Ureter (tissue), 1 donor: Measurements from ENCODE around the gene MYF5. TPM values are rescaled to one million over a fixed set of nuclear protein-coding genes. Genes with fewer than 3 reads are reported as not detected.

Experiments used
- DNase-seq: peaks from one replicate; pipeline ENCODE4 v3.0.0-alpha.2; 2020; ENCODE audit warnings: low spot score
- total RNA-seq: library from RNA; stranded (reverse); gene quantifications from one replicate; pipeline ENCODE4 v1.2.4, GENCODE V29; 2023
- donor health status: DM: yes; HTN: yes; CAD: no.

Gene MYF5
- total RNA-seq, 1 donor from 2014 or later: not detected

DNA sequence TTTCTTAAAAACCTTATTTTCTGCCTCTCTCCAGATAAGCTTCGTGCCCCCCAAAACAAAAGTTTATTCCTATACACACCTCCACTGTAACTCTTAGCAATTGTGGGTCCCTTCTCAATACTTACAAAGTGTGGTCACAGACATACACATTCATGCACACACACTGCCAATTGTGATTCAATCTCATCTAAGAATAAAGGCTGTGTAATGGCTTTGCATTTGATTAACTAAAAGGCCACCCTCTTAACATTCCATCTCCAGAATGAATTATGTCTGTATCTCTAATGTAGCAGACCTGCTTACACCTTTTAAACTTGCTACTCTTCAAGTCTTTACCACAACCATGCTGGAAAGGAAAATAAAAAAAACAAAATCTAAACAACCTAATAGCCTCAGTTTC lies 49.5 kb downstream of the MYF5 start:
- DNase-seq: no peak

DNA sequence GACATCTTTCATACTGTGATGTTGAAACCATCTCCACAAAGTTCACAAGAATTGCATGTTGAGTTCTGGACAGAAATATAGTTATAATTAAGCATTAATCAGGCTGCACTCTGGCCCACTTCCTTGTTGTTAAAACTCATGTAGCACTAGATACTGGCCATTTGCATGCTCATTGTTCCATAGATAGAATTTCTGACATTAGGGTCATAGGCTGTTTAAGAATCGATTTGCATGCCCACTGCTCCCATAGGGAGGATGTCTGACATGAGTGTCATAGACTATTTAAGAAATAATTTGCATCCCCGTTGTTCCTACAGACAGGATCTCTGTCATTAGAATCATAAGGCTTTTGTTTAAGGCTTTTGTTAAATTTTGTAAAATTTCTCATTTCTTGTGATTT lies 50.2 kb downstream of the MYF5 start:
- no peak for DNase-seq

Other genes with a start within 250 kb of the MYF5 start
- not detected for gene MYF6, start 9.3 kb upstream of the MYF5 start, total RNA-seq
- gene LIN7A, start 221.0 kb downstream of the MYF5 start, total RNA-seq: 7.2 TPM